ENCODE measurements around the gene MB.

MB gene

GRCh38 chr22:35618427-35619223, 1.5 kb upstream of the MB start:
- no peak for DNase-seq (ENCODE audit: low spot score in 2 of 2)
- in situ Hi-C loops (cut with MboI; ENCODE audit: low sequenced_read_pairs), result no loop called here
- 0 out of 2 replicates have a peak, but pooled peaks cover 3% of the 10 kb centered on the region for H3K27me3 ChIP-seq (ENCODE audit: low read depth)
- no peaks in the 10 kb centered on the region for H3K36me3 ChIP-seq (replicated peaks)
- no peaks in the 10 kb centered on the region for H3K4me1 ChIP-seq
- H3K9me3 ChIP-seq, result no peaks in the 10 kb centered on the region
- H3K4me3 ChIP-seq, result no peak overlapping the region

DNA sequence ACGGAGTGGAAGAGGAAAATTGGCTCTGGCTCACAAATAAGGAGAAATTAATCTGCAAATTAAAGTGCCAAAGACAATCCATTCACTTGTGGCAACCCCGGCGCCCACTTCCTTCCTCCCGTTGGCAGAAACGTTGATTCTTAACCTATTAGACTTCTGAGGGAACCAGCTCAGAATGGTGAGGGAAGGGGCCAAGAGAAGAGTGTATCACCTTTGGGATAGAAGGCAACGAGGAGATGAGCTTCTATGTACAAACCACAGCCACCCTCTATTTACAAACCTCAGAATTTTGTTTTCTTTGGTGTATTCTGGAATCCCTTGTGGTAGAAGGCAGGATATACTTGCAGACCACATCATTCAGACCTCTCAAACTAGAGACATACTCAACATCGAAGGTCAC, 1.1 kb downstream of the MB start:
- no peak for DNase-seq (ENCODE audit: low spot score in 2 of 2)
- Histone ChIP-seq H3K36me3 (replicated peaks) (no peaks in the 10 kb centered on the region), H3K27me3 (ENCODE audit: low read depth) (0 out of 2 replicates have a peak, but pooled peaks cover 3% of the 10 kb centered on the region), H3K4me3 (no peak overlapping the region), H3K4me1 (no peaks in the 10 kb centered on the region), H3K9me3 (no peaks in the 10 kb centered on the region)
- in situ Hi-C loops (cut with MboI; ENCODE audit: low sequenced_read_pairs), result no loop called here

DNA sequence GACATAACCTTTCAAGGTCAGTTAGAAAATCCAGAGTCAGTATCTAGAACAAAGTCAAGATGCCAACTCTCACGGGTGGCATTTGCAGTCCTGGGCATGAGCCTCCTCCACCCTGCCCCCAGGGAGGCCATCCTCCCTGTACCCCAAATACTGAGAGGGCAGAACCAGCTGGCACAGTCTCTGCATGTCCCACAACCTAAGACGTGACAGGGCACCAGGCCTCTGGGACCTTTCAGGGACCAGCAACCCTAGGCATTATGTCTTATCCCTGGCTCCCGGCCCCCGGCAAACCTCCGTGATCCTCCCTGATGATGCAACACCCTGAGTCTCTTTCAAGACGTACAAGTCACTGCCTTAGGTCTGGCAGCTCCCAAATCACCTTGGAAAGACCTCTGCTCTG, 2.0 kb downstream of the MB start:
- H3K4me3 ChIP-seq, result no peak overlapping the region
- no peaks in the 10 kb centered on the region for H3K9me3 ChIP-seq
- H3K36me3 ChIP-seq (replicated peaks), result no peaks in the 10 kb centered on the region
- in situ Hi-C loops (cut with MboI; ENCODE audit: low sequenced_read_pairs), result no loop called here
- 0 out of 2 replicates have a peak, but pooled peaks cover 1% of the 10 kb centered on the region for H3K27me3 ChIP-seq (ENCODE audit: low read depth)
- DNase-seq (ENCODE audit: low spot score in 2 of 2), result no peak
- H3K4me1 ChIP-seq, result no peaks in the 10 kb centered on the region

GRCh38 chr22:35614404-35614803, 2.7 kb downstream of the MB start:
- H3K4me1 ChIP-seq, result no peaks in the 10 kb centered on the region
- in situ Hi-C loops (cut with MboI; ENCODE audit: low sequenced_read_pairs), result no loop called here
- H3K9me3 ChIP-seq, result no peaks in the 10 kb centered on the region
- no peak overlapping the region for H3K4me3 ChIP-seq
- no peaks in the 10 kb centered on the region for H3K27me3 ChIP-seq (ENCODE audit: low read depth)
- no peaks in the 10 kb centered on the region for H3K36me3 ChIP-seq (replicated peaks)
- DNase-seq (ENCODE audit: low spot score in 2 of 2), result no peak

- no peaks in the 10 kb centered on the region for H3K9me3 ChIP-seq
- H3K36me3 ChIP-seq (replicated peaks), result no peaks in the 10 kb centered on the region
- no peak for DNase-seq (ENCODE audit: low spot score in 2 of 2)
- no peaks in the 10 kb centered on the region for H3K27me3 ChIP-seq (ENCODE audit: low read depth)
- in situ Hi-C loops (cut with MboI; ENCODE audit: low sequenced_read_pairs), result no loop called here
- H3K4me1 ChIP-seq, result no peaks in the 10 kb centered on the region
- H3K4me3 ChIP-seq, result no peak overlapping the region
Observed at GRCh38 chr22:35612903-35613302, 4.2 kb downstream of the MB start.

DNA sequence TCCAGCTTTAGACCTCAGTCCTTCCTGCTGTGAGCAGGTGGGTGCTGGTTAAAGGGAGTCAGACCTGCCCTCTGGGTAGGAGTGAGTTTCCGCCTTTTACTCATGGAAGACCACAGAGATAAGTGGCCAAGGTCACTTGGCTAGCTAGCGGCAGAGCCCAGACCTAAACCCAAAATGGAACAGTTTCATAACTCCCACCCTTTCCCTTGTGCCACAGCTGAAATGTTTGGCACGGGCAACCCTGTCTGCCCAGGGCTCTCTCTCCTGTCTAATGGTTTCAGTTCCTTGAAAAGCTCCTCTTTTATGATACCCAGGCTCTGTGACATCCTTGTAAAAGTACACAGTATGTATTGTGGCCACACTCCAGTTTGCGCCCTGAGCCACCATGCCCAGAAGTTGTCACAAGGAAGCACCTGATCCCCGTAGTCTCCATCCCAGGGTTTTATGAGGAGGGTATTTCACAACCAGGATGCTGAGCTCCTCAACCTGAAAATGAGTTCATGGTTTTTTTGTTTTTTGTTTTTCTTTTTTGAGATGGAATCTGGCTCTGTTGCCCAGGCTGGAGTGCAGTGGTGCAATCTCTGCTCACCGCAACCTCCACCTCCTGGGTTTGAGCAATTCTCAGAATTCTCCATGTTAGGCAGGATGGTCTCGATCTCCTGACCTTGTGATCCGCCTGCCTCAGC, 5.1 kb downstream of the MB start:
- Histone ChIP-seq H3K4me1 (no peaks in the 10 kb centered on the region), H3K4me3 (no peak overlapping the region)
- in situ Hi-C loops (cut with MboI; ENCODE audit: low sequenced_read_pairs), result no loop called here

GRCh38 chr22:35611200-35611890, 5.8 kb downstream of the MB start:
- Histone ChIP-seq H3K36me3 (replicated peaks) (no peaks in the 10 kb centered on the region), H3K9me3 (no peaks in the 10 kb centered on the region), H3K27me3 (ENCODE audit: low read depth) (no peaks in the 10 kb centered on the region), H3K4me3 (no peak overlapping the region), H3K4me1 (no peaks in the 10 kb centered on the region)
- no peak for DNase-seq (ENCODE audit: low spot score in 2 of 2)
- in situ Hi-C loops (cut with MboI; ENCODE audit: low sequenced_read_pairs), result no loop called here

More for the DNA sequence above, 5.1 kb downstream of the MB start:
- H3K36me3 ChIP-seq (replicated peaks), result no peaks in the 10 kb centered on the region
- no peaks in the 10 kb centered on the region for H3K9me3 ChIP-seq
- DNase-seq (ENCODE audit: low spot score in 2 of 2), result no peak
- no peaks in the 10 kb centered on the region for H3K27me3 ChIP-seq (ENCODE audit: low read depth)

DNA sequence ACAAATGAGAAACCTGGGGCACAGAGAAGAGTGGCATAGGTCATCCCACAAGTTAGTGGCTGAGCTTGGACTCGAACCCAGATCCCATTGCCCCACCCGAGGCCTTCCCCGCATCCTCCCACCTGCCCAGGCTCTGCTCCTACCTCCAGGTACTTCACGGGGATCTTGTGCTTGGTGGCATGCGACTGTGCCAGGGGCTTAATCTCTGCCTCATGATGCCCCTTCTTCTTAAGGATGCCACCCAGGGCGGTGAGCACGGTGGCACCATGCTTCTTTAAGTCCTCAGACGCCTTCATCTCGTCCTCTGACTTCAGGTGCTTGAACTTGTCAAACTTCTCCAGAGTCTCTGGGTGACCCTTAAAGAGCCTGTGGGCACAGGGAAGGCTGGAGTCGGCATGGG, 6.4 kb downstream of the MB start:
- no peak for DNase-seq (ENCODE audit: low spot score in 2 of 2)
- Histone ChIP-seq H3K4me3 (no peak overlapping the region), H3K27me3 (ENCODE audit: low read depth) (no peaks in the 10 kb centered on the region), H3K4me1 (no peaks in the 10 kb centered on the region), H3K9me3 (no peaks in the 10 kb centered on the region), H3K36me3 (replicated peaks) (no peaks in the 10 kb centered on the region)
- in situ Hi-C loops (cut with MboI; ENCODE audit: low sequenced_read_pairs), result no loop called here

GRCh38 chr22:35609761-35610160, 7.4 kb downstream of the MB start:
- no peak for DNase-seq (ENCODE audit: low spot score in 2 of 2)
- in situ Hi-C loops (cut with MboI; ENCODE audit: low sequenced_read_pairs), result no loop called here
- no peaks in the 10 kb centered on the region; the same call in 1 of the 2 replicates for H3K27me3 ChIP-seq (ENCODE audit: low read depth)
- H3K4me3 ChIP-seq, result no peak overlapping the region
- no peaks in the 10 kb centered on the region for H3K9me3 ChIP-seq
- H3K4me1 ChIP-seq, result no peaks in the 10 kb centered on the region
- no peaks in the 10 kb centered on the region for H3K36me3 ChIP-seq (replicated peaks)

GRCh38 chr22:35609261-35609660, 7.9 kb downstream of the MB start:
- Histone ChIP-seq H3K4me3 (no peak overlapping the region), H3K27me3 (ENCODE audit: low read depth) (no peaks in the 10 kb centered on the region; the same call in 1 of the 2 replicates), H3K4me1 (no peaks in the 10 kb centered on the region), H3K9me3 (no peaks in the 10 kb centered on the region), H3K36me3 (replicated peaks) (no peaks in the 10 kb centered on the region)
- in situ Hi-C loops (cut with MboI; ENCODE audit: low sequenced_read_pairs), result no loop called here
- DNase-seq (ENCODE audit: low spot score in 2 of 2), result no peak

- H3K9me3 ChIP-seq, result no peaks in the 10 kb centered on the region
- in situ Hi-C loops (cut with MboI; ENCODE audit: low sequenced_read_pairs), result no loop called here
- H3K36me3 ChIP-seq (replicated peaks), result no peaks in the 10 kb centered on the region
- H3K27me3 ChIP-seq (ENCODE audit: low read depth), result no peaks in the 10 kb centered on the region; the same call in 1 of the 2 replicates
- H3K4me1 ChIP-seq, result no peaks in the 10 kb centered on the region
- no peak for DNase-seq (ENCODE audit: low spot score in 2 of 2)
- no peak overlapping the region for H3K4me3 ChIP-seq
Observed at GRCh38 chr22:35608088-35608487, 9.0 kb downstream of the MB start.

DNA sequence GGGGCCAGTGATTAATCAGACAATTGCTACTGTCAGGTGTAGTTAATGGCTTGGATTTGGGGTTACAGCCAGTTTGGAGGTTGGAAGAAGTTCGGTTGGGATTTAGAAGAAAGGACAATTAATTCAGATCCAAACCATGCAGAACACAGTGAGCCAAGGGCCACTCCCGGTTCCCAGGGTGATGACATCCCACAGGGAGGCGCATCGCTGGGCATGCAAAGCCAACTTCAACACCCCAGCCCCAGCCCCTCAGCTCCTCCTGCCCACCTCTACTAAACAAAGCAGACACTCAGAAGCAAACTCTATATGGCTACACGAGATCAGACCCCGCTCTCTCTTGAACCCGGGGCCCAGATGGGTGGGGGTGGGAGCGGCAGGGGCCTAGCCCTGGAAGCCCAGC, 10.2 kb downstream of the MB start:
- Histone ChIP-seq H3K27me3 (ENCODE audit: low read depth) (no peaks in the 10 kb centered on the region; the same call in 1 of the 2 replicates), H3K4me1 (no peaks in the 10 kb centered on the region), H3K9me3 (no peaks in the 10 kb centered on the region), H3K4me3 (no peak overlapping the region), H3K36me3 (replicated peaks) (no peaks in the 10 kb centered on the region)
- in situ Hi-C loops (cut with MboI; ENCODE audit: low sequenced_read_pairs), result no loop called here
- no peak for DNase-seq (ENCODE audit: low spot score in 2 of 2)

- Histone ChIP-seq H3K4me3 (no peak overlapping the region), H3K9me3 (no peaks in the 10 kb centered on the region), H3K4me1 (no peaks in the 10 kb centered on the region), H3K27me3 (ENCODE audit: low read depth) (no peaks in the 10 kb centered on the region; the same call in 1 of the 2 replicates), H3K36me3 (replicated peaks) (no peaks in the 10 kb centered on the region)
- in situ Hi-C loops (cut with MboI; ENCODE audit: low sequenced_read_pairs), result no loop called here
- no peak for DNase-seq (ENCODE audit: low spot score in 2 of 2)
Observed at GRCh38 chr22:35605851-35606481, 11.2 kb downstream of the MB start.

DNA sequence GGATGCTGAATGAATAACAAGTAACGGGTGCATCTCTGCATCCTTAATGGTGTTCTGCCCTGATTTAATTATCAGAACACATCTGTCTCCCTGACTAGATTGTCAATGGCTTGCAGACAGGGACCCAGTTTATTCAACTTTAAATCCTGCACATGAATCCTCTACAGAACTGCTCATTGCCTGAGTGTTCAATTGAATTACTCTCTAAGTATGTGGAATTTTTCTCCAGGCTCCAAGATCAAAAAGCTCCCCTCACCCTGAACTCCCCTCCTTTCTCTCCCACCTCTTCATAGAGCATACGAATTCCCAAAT, 11.8 kb downstream of the MB start:
- no peak for DNase-seq (ENCODE audit: low spot score in 2 of 2)
- H3K4me3 ChIP-seq, result no peak overlapping the region
- in situ Hi-C loops (cut with MboI; ENCODE audit: low sequenced_read_pairs), result no loop called here
- no peaks in the 10 kb centered on the region for H3K9me3 ChIP-seq
- no peaks in the 10 kb centered on the region for H3K4me1 ChIP-seq
- no peaks in the 10 kb centered on the region; the same call in 1 of the 2 replicates for H3K27me3 ChIP-seq (ENCODE audit: low read depth)
- H3K36me3 ChIP-seq (replicated peaks), result no peaks in the 10 kb centered on the region

Measured in HAP-1 (cell line).